Fibroblast of skin of right biceps (primary cell): Measurements from ENCODE around the gene LPCAT2.

ENCODE experiments used
- DNase-seq: peaks from one replicate; pipeline ENCODE4 v3.0.0-alpha.2; 2013

Gene LPCAT2

DNA sequence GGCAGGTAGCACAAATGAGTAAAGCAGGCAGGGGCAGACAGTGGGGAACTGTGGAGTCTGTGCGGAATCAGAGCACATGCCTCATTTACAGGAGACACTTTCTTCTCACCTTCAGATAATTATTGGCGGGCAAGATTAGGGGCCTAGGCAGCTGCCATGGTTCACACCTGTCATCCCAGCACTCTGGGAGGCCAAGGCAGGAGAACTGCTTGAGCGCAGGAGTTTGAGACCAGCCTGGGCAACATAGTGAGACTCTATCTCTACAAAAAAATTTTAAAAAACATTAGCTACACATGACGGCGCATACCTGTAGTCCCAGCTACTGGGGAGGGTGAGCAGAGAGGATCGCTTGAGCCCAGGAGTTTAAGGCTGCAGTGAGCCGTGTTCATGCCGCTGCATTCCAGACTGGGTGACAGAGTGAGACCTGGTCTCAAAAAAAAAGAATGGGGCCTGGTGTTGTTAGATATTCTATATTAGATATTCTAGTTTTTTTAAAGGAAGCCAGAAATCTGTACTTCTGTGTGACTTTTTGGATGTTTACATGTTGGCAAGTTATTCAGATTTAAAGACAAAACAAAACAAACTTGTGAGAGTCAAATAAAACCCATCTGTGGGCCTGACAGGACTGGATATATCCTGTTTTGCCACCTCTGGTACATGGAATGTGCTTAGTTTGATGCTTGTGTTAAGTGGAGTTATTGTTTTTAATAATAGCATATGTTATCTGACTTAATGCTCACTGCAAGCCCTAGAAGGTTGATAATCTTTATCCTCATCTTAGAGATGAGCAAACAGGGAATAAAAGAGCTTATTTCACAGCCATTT lies 4.9 kb upstream of the LPCAT2 start:
- DNase-seq, result no peak

DNA sequence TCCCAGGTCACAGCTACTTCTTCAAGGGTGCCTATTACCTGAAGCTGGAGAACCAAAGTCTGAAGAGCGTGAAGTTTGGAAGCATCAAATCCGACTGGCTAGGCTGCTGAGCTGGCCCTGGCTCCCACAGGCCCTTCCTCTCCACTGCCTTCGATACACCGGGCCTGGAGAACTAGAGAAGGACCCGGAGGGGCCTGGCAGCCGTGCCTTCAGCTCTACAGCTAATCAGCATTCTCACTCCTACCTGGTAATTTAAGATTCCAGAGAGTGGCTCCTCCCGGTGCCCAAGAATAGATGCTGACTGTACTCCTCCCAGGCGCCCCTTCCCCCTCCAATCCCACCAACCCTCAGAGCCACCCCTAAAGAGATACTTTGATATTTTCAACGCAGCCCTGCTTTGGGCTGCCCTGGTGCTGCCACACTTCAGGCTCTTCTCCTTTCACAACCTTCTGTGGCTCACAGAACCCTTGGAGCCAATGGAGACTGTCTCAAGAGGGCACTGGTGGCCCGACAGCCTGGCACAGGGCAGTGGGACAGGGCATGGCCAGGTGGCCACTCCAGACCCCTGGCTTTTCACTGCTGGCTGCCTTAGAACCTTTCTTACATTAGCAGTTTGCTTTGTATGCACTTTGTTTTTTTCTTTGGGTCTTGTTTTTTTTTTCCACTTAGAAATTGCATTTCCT lies 3.4 kb upstream of the LPCAT2 start:
- no peak for DNase-seq

DNA sequence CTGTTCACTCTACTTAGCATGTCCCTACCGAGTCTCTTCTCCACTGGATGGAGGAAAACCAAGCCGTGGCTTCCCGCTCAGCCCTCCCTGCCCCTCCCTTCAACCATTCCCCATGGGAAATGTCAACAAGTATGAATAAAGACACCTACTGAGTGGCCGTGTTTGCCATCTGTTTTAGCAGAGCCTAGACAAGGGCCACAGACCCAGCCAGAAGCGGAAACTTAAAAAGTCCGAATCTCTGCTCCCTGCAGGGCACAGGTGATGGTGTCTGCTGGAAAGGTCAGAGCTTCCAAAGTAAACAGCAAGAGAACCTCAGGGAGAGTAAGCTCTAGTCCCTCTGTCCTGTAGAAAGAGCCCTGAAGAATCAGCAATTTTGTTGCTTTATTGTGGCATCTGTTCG lies 2.8 kb upstream of the LPCAT2 start:
- no peak for DNase-seq

DNA sequence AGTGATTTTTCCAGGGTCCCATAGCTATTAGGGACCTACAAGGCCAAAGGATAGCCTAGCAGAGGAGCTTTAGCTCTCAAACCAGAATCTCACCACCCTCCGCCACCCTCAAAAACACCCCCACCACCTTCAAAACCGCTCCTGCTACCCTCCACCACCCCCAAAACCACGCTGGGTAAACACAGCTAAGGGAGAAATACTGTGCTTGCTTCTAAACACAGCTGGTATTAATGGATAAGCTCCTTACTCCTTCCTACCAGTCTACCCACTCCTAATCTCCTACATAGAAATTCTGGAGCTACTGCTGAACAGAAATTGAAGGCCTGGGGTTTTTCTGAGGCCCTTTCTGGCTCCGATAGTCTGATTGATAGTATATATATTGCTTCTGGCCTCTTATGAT lies 2.2 kb upstream of the LPCAT2 start:
- DNase-seq, result no peak

DNA sequence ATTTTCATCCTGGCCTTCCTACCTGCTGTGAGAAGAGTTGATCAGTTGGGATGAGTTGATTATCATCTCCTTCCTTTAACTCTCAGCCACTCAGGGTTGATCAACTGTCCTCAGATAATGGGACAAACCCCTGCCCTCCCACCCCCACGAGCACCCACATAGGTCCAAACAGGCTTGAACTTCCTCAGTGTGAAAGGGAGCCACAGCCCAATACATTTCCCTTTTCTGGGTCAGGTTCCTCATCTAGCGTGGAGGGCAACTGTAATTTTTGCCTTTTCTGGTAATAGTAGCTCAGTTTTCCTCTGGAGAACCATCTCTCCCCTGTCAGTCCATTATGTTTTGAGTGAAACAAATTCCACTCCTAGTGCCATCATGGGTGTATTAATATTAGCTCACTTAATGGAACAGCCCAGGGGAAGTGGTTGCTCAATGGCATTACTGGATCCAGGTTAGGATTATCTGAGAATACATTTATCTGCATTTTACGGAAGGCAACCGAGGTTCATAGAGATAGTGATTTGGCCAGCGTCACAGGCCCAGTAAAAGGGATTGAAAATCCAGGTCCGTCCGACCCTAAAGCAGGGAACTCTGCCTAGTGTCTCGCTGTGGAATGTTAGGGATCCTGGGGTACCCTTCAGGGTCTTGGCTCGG lies 476 bp upstream of the LPCAT2 start:
- DNase-seq, result no peak

DNA sequence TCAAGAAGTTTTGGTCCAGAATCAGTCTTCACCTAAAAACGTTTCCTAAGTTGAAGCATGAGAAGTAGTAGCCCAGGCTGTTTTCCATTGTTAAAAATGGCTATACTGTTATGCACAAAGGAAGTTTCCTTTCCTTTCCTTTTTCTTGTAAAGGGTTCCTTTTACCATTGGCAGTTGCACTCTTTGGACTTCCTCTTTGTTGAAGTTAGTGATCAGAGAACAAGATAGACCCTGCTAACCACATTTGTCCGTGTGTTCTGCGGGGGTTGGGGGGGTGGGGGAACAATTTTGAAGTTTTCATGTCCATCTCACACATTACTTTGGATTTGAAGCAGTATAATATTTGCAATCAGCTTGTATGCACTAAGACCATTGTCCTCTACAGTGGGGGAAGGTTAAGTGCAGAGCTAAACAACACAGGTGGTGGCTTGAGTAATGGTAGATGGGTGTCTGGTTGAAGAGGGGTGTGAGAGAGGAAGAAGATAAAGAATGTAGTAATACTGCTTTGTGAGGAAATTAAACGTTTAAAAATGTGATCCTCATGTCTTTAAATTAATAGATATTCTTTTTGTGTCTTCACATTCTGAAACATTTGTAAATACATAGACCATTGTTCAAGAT lies 1.4 kb downstream of the LPCAT2 start:
- no peak for DNase-seq

DNA sequence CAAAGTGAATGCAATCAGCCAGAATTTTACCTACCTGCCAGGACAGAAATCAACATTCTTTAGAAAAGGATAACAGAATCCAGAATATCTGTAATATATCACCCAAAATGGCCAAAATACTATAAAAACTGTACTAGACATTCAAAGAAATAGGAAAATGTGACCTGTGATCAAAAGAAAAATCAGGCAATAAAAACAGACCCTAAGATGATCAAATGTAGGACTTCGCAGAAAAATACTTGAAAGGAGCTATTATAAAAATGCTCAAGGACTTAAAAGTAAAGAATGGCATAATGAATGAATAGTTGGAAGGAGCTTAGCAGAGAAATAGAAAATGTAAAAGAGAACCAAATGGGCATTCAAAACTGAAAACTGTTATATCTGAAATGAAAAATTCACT lies 4.1 kb downstream of the LPCAT2 start:
- DNase-seq, result no peak

DNA sequence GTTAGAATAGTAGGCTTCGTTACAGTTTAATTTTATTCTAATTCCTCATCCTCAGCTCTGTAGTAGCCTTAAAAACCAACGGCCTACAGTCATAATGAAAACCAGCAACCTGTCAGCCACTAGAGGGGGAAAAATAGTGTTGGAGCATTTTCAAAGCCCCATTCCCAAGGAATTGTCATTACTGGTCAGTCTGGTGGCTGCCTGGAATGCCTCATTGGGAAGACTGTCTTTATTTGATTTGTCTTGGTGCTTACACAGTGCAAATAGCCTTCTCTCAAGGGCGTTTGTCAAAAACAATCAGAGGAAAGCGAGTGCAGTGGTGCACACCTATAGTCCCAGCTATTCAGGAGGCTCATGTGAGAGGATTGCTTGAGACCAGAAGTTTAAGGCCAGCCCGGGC lies 4.7 kb downstream of the LPCAT2 start:
- peak; percentile 45 for DNase-seq

DNA sequence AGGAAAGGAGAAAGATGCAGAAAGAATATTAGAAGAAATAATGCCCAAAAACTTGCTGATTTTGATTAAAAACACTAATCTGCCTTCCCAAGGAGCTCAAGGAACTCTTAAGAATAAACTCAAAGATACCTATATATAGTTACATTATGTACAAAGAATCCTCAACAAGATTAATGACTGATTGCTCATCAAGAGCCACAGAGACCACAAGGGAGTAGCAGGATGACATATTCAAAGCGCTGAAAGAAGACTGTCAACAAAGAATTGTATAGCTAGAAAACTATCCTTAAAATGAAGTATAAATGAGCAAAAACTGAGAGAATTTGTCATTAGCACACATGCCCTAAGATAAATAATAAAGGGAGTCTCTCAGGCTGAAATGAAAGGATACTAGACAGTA lies 6.2 kb downstream of the LPCAT2 start:
- peak; percentile 90 for DNase-seq

DNA sequence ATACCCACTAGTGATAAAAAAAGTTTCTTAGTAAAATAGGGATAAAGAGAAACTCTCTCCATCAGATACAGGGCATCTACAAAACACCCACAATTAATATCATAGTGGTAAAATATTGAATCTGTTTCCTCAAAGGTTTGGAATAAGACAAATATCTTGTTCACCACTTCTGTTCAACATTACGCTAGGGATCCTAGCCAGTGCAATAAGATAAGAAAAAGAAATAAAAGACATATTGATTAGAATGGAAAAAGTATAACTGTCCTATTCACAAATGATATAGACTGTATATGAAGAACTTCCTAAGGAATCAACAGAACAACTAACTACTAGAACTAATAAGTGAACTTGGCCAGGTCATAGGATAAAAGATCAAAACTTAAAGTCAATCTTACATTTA lies 12.9 kb downstream of the LPCAT2 start:
- DNase-seq, result no peak

DNA sequence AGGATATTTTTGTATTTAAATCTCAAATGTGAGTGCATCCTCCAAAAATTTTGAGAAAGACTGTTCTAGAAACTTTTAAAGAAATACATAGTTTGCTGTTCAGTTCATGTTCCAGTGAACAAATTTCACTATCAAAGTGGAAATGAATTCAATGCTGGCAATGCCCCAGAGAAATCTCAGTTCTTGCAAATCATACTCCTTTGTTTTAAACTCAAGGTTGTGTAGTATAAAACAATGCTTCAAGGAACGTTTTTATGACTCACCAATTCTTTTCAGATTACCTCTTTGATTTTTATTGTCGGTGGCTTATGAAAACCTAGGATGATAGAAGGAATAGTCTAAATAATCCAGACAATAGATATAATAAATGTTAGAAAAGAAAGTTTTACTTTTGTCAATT lies 17.6 kb downstream of the LPCAT2 start:
- no peak for DNase-seq

DNA sequence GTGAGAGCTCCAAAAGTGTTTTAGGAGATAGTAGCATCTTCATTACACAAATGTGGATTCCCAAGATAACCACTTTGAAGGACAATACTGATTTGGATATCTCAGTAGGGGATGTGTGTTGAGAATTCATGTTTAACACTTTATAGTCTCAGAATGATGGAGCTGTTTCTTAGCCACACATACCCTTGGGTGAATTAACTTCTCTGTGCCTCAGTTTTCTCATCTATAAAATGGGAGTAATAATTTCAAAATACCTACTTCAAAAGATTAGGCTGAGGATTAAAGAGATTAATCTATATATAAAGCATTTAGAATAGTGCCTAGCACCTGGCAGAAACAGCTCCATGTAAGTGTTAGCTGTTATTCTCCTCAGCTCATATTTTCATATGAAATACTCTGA lies 19.0 kb downstream of the LPCAT2 start:
- DNase-seq, result no peak

DNA sequence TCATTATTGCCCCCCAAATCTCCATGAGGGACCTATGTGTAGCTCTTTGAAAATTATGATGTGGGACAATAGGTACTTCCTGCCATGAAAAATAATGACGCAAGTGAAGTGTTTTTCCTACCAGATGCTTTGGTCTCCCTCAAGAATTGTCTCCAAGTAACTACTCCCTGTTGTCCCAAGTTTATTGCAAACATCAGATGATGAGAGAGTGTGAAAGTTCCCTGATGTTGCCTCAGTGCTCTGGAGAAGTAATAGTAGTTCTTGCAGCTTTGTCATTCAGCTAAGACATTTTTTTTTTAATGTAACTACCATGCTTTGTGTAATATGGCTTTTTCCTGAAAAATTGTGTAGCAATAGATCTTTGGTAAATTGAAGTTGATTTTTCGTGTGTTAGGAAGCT lies 20.1 kb downstream of the LPCAT2 start:
- DNase-seq, result no peak

DNA sequence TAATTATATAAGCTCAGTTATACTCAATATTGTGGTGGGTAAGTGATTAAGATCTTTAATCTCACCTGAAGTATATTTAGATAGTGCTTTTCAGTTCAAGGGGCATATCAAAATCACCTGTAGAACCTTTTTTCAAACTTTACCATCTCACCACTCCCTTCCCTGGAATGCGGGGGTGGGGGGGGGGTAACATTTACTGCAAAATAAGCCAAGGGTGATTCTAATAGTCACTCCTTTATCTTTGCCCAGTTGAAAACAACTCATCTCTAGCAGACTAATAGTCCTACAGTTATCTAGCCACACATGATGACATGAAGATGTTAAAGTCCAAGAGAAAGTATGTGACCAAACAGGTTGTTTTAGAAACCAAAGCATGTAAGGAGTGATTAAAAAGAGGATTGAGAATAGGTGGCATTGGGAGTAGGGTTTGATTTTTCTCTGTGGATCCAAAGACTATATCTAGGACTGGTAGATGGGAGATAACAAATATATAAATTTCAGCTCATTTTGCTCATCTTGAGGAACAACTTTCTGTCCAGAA lies 21.5 kb downstream of the LPCAT2 start:
- no peak for DNase-seq

DNA sequence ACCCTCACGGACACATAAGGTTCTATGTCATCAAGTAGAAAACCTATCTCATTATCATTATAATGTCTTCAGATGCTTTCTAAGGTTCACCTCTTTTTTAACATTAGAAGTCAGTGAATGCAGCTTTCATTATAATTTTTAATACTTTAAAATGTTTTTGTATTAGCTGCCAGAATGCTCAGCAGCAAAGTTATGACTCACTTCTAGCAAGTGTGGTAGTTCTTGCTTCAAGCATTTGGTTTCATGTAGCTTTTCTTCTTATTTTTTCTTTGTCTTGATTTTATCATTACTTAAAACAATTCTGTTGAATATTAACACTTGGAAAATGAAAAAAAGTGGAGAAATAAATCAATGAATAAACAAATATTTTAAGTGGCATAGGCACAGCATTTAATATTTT lies 23.4 kb downstream of the LPCAT2 start:
- no peak for DNase-seq

DNA sequence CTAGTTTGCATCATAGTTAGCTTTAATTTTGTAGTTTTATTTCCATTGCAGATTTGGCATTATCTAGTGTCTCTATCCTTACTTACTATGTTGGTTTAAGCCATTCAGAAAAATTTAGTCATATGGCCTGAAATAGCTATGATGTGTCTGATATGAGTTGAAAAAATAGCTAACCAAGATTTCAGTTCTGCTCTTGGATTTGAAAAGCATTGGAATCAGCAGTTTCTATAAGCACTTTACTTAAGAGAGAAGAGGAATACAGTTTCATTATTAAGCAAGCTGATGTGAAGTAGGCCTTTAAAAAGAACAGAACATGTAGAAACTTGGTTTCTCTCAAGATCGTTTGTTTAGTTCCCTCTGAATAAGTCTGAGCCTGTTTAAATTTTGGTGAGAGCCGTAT lies 25.9 kb downstream of the LPCAT2 start:
- no peak for DNase-seq

DNA sequence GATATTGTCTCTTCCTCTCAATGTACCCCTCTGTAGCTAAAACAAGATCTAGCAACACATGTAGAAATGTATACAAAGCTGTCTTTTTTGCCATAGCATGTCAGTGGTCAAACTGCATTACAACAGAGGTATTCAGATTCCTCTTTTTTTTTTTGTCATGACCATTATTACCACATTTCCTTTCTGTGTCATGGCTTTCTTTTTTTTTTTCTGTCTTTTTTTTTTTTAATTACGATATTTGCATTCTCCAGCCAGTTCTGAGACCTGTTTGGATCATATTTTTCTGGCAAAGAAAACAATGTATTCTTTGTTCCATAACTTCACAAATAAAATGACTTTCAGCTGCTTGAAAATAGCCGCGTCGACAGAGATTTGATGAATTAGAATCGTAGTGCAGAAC lies 30.2 kb downstream of the LPCAT2 start:
- DNase-seq, result peak; percentile 51

DNA sequence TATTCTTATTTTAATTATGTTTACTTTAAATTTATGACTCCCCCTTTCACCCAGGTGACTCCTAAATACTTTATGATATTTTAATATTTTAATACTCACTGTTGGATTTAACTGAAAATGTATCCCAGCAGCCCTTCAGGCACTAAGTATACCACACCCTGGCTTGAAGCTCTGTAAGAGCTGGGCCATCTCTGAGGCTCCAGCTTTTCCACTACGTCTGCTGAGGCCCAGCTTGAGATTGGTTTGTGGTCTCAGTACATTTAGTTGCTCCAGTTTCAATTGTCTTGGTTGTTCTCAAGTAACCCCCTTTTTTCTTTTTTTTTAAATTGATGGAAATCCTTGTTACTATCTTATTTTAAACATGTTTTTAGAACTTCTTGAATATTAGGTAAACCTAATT lies 30.6 kb downstream of the LPCAT2 start:
- no peak for DNase-seq

DNA sequence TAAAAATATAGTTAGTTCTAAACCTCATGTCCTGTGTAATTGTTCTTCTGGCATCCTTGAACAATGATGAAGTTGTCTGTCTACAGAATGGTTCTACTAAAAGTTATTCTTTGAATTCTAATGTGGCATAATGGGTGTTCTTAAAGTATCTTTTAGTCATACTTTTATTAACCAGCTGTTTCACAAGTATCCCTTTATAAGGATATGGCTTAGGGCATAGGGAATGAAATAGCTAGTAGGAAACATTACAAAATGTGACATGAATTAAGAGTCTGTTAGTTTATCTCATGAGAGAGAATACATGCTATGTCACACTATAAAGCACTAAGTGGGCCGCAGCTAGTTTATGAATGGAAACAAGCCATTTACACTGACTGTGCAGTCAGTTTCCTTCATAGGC lies 31.3 kb downstream of the LPCAT2 start:
- no peak for DNase-seq

DNA sequence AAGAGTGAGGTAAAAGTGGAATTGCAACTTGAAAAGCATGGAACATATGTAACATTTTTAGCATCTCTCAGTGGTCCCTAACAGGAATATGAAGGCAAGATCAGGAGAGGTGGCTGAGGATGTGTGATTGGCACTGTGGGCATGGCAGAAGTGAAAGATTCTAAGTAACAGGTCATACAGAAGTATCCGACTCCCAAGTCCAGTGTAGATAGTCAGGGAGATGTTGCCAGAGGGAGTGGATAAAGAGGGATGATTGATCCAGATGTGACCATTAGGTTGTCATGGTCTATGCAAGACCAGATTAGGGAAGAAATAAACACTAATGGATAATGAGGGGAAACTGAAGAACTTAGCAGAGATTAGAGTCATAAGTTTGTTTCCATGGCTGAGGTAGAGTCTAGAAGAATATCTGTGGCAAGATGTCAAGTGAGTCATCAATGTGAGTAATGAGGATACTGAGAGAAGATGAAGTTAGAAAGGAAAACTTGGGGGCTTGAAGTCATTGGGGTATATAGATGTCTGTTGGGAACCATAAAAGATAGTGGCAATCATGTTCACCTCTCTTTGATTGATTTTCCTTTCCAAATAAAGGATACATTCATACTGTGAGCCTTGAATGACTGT lies 33.7 kb downstream of the LPCAT2 start:
- peak; percentile 84 for DNase-seq

DNA sequence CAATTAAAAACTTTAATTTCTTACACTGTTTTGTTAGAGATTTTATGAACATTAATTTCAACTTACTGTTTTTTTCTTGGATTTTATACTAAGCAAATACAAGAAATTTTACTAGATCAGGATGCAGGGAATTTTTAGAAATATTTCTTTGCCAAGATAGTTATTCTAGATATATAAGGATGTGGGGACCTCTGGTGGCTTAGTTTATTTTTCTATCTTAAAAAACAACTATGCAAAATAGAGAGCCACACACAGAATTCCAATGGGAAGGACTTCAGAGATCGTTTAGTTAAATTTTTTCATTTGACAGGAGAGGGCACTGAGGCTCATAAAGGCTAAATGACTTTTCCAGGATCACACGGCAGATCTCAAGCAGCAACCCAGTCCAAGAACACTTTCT lies 34.6 kb downstream of the LPCAT2 start:
- peak; percentile 46 for DNase-seq

DNA sequence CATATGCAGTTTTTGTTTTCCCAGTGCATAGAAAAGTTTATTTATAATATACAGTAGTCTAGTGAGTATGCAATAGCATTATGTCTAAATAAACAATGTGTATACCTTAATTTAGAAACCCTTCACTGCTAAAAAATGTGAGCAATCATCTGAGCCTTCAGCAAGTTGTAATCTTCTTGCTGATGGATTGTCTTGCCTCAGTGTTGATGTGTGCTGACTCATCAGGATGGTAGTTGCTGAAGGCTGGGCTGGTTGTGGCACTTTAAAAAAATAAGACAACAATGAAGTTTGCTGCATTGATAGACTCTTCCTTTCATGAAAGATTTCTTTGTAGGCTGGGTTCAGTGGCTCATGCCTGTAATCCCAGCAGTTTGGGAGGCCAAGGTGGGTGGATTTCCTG lies 43.7 kb downstream of the LPCAT2 start:
- peak; percentile 94 for DNase-seq

DNA sequence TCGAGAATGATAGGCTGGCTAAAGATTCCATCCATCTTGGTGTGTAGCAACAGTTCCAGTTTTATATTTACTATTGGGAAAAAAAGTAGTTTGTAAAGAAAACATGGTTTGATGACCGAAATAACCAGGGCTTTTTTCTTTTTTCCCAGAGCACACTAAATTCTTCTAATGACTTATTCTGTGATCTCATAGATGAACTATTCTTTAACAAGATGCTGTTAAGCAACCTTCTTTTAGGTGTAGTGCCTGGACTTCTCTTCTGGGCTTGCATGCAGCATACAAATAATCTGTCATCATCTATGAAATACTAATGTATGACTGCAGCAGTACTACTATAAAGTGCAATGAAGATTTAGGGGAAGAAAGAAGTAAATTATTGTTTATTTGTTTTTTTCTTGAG lies 46.6 kb downstream of the LPCAT2 start:
- peak; percentile 61 for DNase-seq
